GM04503 (cell line): ENCODE data around the gene OR2A2.
"Not testable (repeated sequence)": the region's sequence is repeated elsewhere in the genome, so short reads cannot be mapped to it uniquely, and the experiment has no call there.

ENCODE experiments used
- DNase-seq: peaks from one replicate; pipeline ENCODE4 v3.0.0-alpha.2; 2012; ENCODE audit warnings: low read depth

The OR2A2 gene, protein sequence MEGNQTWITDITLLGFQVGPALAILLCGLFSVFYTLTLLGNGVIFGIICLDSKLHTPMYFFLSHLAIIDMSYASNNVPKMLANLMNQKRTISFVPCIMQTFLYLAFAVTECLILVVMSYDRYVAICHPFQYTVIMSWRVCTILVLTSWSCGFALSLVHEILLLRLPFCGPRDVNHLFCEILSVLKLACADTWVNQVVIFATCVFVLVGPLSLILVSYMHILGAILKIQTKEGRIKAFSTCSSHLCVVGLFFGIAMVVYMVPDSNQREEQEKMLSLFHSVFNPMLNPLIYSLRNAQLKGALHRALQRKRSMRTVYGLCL

DNA sequence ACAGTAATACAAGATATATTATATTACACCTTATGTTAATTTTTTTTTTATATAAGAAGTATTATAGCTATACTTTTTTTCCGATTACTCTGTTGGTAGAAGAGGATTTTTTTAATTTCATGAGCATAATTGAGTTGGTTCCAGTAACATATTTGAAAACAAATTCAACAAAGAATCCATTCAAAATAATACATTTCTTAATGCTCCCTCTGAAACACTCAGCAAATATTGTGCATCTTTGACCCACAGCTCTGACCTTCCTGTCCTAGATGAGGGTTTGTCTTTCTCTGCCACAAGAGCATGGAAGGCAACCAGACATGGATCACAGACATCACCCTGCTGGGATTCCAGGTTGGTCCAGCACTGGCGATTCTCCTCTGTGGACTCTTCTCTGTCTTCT, at the start of gene OR2A2:
TSS of gene OR2A2 (plus strand) at position 301 of the 400 bp plus-strand sequence. CDS start at position 301, 0 bp downstream.
- no peak for DNase-seq

DNA sequence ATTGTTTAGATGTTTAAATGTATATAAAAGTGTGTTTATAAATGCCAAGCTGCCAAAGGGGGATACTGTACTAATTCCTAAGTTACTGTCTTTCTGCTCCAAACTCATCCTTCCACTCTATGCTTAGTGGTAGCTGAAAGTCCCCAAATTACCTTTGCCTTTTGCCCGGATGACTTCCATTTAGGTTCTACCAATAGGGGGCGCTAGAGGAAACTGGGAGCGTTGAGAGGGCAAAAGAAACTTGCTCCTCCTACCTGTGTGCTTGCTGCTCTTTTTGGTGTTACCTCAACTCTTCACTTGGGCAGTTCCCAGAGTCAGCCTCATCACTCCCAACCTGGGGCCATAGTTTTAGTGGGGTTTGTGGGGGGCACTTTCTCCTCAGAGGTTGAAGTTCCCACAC, 45.7 kb upstream of the OR2A2 start:
- DNase-seq, result no peak

DNA sequence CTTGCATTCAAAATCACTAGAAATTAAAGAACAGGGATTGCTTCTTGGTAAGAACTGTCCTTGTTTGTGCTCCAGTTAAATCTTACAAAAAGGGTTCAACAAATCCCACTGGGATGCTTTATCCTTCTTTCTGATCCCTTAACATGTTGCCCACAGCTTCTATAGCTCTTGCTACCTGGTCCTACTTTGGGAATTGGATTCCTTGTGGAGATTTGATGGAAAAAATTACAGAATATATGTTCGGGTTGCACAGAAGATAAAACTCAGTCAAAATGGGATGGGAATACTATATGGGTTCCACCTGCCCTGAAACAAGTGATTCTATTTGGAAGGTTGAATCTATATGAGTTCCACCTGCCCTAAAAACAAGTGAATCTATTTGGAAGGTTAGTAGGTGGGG, 39.9 kb upstream of the OR2A2 start, which contains the start of gene OR2A25:
TSS of gene OR2A25 (plus strand) at position 301 of the 400 bp plus-strand sequence. CDS start 4,409 bp downstream, outside the sequence.
- no peak for DNase-seq

DNA sequence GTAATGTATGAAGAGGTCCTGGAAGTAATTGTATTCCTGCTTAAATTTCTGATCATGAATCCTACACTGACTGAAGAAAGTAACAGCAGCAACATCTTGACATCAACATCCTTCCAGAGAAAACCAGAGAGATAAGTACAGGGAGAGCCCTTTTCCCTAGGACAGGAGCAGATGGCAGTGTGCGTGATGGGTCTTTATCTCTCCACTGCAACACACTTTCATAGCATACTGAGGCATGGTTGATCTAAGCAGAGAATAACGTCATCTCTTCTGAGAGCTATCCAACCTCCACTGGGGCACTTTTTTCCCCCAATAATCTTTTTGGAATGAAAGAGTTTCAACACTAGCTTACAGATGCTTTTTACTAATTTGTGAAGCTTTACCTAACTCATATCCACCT, 39.4 kb upstream of the OR2A2 start:
- DNase-seq, result no peak

DNA sequence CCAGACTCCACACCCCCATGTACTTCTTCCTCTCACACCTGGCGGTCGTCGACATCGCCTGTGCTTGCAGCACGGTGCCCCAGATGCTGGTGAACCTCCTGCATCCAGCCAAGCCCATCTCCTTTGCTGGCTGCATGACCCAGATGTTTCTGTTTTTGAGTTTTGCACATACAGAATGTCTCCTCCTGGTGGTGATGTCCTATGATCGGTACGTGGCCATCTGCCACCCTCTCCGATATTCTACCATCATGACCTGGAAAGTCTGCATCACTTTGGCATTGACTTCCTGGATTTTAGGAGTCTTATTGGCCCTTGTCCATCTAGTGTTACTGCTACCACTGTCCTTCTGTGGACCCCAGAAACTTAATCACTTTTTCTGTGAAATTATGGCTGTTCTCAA, 35.0 kb upstream of the OR2A2 start:
- no peak for DNase-seq

DNA sequence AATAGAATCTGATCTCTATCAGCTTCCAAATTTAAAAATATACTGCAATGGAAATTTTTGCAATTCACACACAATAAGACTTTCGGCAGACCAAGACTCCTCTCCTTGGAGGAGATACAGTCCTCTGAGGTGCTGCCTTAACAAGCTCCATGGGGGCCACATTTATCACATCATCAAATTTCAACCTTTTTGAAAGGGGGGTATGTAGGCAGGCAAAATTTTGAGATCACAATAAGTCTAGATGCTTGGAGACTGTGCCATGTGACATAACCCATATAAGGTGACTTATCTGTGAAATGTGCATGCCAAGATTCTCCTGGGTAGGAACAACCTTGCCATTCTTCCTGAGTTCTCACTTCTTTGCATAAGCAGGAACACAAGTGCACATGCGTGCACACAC, 23.4 kb upstream of the OR2A2 start, which contains the start of gene OR2A12:
TSS of gene OR2A12 (plus strand) at position 301 of the 400 bp plus-strand sequence. CDS start 8,830 bp downstream, outside the sequence.
- DNase-seq, result no peak

DNA sequence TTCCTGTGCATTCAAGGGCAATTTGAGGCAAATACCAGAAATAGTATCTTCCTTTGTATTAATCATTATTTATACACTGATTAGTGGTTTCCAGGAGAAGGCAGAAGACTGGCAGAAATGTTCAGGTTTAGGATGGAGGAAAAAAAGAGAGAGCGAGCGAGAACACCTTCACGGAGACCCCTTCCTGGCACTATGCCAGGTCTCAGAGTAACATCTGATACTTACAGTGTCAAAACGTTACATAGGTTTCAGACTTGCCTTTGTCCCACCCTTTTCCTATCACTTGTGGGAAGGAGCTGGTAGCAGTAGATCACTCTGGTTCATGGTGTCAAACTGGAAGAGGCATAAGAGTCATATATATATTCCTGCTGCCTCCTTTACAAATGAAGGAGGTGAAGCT, 22.7 kb upstream of the OR2A2 start:
- DNase-seq, result no peak

DNA sequence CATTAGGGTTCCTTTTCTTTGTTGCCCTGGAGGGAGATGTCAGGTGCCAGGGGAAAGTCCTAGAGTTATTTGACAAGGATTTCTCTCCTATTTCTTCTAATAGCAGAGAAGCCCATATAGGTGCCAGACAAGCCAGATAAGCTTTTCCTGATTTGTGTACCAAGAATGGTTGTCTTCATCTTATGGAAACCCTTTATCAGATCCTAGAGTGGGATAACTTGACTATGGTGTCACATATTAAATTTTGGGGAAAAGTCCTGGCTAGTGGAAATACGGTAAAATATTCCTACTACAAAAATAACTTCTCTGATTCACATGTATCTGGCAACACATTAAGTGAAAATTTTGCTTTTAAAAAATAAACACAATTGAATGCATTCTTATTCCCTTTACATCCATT, 22.2 kb upstream of the OR2A2 start:
- no peak for DNase-seq

DNA sequence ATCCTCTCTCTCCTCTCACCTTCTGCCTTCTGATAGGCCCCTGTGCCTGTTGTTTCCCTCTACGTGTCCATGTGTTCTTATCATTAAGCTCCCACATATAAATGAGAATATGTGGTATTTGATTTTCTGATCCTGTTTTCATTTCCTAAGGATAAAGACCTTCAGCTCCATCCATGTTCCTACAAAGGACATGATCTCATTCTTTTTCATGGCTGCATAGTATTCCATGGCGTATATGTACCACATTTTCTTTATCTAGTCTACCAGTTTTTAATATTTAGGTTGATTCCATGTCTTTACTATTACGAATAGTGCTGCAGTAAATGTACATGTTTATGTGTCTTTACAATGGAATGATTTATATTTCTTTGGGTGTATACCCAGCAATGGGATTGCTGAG, 18.7 kb upstream of the OR2A2 start:
- DNase-seq, result no peak

DNA sequence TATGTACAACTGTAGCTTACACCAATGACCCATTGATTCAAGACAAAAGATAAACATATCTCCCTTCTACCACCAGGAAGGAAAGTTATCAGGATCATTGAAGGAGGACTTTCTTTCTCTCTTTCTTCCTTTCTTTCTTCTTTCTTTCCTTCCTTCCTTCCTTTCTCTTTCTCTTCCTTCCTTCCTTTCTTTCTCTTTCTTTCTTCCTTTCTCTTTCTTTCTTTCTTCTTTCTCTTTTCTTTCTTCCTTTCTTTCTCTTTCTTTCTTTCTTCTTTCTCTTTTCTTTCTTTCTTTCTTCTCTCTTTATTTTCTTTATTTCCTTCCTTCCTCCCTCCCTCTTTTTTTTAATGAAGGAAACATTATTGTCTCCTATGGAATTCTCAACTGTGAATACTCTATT, 10.6 kb upstream of the OR2A2 start:
- no peak for DNase-seq

DNA sequence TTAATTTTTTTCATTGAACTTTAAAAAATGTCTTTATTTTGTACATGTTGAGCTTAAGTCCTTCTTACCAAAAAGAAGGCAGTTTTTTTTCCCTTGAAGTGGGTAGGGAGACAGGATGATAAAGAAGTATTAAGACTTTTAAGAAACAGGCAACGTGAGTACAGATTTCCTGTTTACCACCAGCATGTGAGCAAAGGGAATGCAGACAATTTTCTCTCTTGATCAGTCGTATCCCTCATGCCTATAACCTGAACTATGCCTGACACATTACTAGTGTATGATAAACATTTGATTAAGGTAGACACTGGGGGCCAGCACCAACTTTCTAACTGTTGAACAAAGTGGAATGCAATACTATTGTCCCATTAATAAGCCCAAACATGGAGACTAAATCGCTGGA, 8.8 kb upstream of the OR2A2 start:
- no peak for DNase-seq

DNA sequence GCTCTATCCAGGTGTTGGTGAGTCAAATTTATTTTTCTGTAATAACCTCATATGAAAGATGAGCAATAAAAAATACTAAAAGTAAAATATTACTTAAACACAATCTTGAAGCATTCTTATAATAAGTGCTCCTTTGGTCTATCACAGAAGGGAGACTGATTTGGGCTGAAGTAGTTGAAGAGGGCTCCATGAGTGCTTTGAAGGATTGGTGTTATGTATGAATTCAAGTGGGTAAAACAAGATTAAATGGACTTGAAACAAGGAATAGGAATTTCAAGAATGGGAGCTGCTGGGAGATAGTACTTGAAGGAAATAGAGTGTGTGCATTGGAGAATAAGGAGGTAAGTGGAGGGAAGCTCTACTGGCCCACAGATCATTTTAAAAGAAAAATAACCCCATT, 7.3 kb upstream of the OR2A2 start:
- DNase-seq, result no peak

DNA sequence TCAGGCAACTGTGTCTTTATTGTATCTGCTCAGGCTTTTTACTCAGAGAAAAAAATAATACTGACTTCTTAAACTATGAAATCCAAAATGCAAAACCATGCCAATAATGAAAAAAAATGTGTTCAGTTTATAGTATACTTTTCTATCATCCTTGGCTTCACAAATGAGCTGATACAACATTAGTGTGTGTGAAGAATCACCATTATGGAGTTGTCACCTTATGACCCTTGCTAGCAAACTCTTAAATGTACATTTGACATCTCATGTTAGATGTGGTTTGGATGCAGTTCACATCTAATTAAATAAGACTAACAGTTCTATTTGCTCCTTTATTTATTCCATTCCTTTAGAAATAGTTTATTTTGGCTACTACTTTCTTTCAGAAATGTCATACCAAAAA, 4.2 kb upstream of the OR2A2 start:
- DNase-seq, result no peak

DNA sequence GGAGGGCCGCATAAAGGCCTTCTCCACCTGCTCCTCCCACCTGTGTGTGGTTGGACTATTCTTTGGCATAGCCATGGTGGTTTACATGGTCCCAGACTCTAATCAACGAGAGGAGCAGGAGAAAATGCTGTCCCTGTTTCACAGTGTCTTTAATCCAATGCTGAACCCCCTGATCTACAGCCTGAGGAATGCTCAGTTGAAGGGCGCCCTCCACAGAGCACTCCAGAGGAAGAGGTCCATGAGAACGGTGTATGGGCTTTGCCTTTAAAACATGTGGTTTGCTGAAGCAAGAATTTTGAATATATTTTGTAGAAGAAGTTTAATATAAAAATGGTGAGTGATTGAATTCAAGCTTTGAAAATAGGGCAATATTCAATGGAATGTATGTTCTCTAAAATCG, 889 bp downstream of the OR2A2 start:
- no peak for DNase-seq

DNA sequence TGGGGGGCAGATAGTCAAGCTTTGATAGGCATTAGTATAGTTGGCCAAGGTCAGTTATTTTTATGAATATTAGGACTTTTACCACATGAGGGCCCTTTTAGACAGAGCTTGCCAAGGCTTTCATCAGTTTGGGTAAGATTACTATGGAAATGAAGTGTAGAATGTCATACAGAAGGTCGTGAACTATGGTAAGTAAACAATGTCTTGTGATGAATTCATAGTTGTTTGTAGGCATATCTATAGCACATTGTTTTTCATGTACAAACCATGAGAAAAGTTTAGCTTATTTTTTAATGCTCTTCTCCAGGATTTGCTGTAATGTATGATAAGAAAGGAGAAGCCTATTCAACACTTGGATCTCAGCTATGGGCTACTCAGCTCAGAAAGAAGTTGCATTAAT, 4.3 kb downstream of the OR2A2 start:
- no peak for DNase-seq

DNA sequence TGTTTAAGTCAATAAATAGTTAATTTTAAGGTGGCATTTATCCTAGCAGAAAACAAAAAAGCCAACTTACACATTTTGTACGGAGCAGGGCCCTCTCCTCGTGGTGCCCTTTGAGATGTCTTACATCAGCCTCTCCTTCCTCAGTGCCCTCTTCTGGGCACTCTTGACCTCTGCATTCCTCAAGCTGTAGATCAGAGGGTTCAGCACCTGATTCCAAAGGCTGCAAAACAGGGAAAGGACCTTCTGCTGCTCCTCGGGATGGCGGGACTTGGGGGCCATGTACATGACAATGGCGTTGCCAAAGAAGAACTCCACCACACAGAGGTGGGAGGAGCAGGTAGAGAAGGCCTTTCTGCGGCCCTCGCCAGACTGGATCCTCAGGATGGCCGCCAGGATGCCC, 9.0 kb downstream of the OR2A2 start:
- DNase-seq, result no peak

DNA sequence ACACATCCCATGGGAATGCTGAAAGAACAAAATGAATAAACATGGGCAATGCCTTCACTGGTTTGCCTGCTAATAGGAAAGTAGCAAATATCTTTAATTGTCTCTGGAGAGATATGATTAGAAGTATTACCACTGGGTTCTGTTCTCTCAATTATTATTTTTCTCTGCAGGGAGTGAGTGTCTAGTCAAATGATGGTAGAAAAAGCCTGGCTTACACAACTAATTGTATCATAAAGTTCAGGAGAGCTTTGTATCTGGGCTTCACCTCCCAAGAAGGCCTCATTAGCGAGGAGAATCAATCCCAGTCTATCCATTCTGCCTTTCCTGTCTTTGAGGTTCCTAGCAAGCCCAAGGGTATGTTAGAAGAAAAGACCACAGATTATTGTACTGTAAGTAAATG, 13.5 kb downstream of the OR2A2 start, which contains the start of gene OR2A14:
TSS of gene OR2A14 (plus strand) at position 301 of the 400 bp plus-strand sequence. CDS start 5,937 bp downstream, outside the sequence.
- no peak for DNase-seq

DNA sequence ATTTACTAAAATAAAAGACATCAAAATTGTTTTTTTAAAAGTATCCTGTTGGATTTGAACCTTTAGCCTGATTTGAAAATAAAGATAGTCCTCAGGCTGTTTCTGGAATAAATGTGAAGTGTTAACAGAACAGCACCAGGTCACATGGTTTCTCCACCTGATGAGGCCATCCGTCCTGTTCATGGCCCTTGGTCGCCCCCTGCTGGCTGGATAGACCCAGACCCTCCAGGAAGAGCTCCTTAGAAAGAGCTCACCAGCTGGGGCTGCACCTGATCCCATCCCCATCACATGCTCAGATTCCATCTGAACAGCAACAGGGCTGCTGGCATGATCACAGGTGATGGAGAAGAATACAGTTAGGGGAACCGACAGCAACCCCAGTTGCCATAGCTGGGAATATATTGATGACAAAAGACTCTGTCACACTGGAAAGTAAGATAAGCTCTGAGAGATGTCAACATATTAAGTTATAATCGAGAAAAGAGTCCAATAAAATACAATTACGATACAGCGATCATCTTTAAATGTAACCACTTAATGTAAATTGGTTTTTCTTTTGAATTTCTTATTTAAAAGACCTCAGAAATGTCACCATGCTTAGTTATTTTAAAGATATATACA, 18.4 kb downstream of the OR2A2 start:
- DNase-seq, result no peak

DNA sequence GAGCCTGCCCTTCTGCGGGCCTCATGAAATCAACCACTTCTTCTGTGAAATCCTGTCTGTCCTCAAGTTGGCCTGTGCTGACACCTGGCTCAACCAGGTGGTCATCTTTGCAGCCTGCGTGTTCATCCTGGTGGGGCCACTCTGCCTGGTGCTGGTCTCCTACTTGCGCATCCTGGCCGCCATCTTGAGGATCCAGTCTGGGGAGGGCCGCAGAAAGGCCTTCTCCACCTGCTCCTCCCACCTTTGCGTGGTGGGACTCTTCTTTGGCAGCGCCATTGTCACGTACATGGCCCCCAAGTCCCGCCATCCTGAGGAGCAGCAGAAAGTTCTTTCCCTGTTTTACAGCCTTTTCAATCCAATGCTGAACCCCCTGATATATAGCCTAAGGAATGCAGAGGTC, 20.2 kb downstream of the OR2A2 start:
- DNase-seq, result not testable (repeated sequence)

DNA sequence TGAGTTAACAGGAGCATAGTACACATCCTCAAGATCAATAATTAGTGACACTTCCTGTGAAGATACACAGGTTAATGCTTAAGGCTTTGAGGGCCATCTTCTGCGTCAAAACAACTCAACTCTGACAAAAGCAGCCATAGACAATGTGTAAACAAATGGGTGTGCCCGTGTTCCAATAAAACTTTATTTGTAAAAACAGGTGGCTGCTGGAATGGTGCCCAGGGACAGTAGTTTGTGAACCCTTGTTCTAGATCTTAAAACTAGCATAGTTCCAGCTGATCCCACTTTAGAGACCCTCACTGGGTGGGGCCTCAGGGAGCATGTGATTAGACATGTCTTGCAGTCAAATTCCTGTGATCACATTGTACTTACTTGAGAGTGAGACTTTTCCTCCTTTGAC, 21.3 kb downstream of the OR2A2 start:
- no peak for DNase-seq

DNA sequence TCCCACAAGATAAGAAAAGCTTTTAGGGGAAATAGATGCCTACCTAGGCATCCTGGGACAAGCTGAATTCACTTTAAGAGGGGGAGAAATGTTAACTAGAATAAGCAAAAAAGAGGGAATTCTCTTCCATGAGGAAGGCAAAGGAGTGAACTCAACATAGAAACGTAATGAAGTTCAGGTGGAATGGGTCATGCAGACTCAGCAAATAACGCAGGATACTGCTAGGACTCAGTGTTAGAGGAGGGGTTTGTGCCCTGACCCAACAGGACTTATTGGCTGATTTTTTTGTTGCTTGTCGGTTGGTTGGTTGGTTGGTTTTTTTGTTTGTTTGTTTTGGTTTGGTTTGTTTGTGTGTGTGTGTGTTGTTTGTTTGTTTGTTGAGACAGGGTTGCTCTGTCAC, 22.9 kb downstream of the OR2A2 start:
- no peak for DNase-seq

DNA sequence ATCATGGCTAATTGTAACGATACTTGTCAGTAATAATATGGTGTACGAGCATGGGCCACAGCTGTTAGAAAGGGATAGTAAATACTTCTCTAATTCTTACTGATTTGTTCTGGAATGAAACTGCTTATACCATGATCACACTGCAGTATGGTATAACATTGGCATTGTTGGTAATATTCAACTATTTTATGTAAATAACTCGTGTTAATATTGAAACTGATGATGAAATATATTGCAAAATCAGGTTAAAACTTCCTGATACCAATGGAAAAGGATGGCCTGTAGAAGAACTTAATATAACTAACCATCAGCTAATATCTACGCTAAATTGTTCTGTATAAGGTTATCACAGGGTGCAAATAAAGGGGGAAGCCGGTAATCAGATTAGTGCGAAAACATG, 23.9 kb downstream of the OR2A2 start:
- DNase-seq, result no peak

DNA sequence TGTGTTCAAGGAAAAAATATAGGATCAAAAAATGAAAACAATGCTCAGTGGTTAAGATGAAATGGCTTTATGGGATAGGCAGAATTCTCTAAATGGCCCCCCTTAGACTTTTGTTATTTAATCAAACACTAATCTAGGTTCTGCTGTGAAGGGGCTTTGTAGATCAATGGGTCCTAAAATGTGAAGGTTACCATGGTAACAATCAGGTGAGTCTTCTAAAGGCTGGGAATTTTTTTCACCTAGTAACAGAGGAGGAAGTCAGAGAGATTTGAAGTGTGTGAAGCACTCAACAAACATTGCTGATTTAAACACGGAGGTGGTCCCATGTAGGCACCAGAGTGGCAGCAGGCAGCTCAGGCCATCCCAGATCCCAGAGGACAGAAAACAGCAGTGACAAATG, 24.7 kb downstream of the OR2A2 start:
- no peak for DNase-seq

DNA sequence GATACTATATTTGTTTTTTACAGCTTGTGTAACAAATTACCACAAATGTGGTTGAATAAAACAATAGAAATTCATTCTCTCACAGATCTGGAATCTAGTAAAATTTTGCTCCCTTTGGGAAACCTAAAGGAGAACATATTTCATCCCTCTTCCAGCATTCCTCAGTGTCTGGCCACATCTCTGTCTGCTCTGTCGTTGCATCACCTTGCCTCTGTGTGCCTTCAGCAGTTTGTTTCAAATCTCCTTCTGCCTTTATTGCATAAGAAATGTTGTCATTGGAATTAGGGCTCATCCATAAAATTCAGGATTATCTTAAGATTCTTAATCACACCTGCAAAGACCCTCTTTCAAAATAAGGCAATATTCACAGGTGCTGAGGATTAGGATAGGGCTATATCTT, 28.1 kb downstream of the OR2A2 start:
- DNase-seq, result no peak
